Endothelial cell of umbilical vein (primary cell): ENCODE measurements around the gene PLA2G2D.

ENCODE experiments used
- EZH2 ChIP-seq: IDR thresholded peaks from 2 replicates; pipeline ENCODE4 v1.6.1; 2012; ENCODE audit warnings: borderline replicate concordance, low read depth, mild to moderate bottlenecking, moderate library complexity, low read length, inconsistent platforms; ENCODE audit not compliant: severe bottlenecking
- JUN ChIP-seq: IDR thresholded peaks from 2 replicates; pipeline ENCODE4 v1.6.1; 2011; ENCODE audit warnings: borderline replicate concordance, low read depth; ENCODE audit not compliant: insufficient read length, insufficient read depth
- MYC ChIP-seq: IDR thresholded peaks from one replicate; pipeline ENCODE4 v1.6.1; 2011; ENCODE audit warnings: mild to moderate bottlenecking, low read depth, low read length
- POLR2A ChIP-seq: IDR thresholded peaks from 2 replicates; pipeline ENCODE4 v1.6.1; 2012; ENCODE audit warnings: low read depth, mild to moderate bottlenecking, control low read depth, low read length
- TF ChIP-seq, protein P1 (sequence below), 2 donors: IDR thresholded peaks; 1 replicate in 1 of 2; 2 replicates in 1 of 2; pipeline ENCODE4 v1.5.1; 2011; ENCODE audit warnings: low read length in 2 of 2, mild to moderate bottlenecking in 2 of 2, moderate library complexity in 2 of 2, control low read depth in 1 of 2, inconsistent platforms in 1 of 2, low read depth in 1 of 2; ENCODE audit not compliant: insufficient read depth in 1 of 2; ENCODE audit errors: extremely low read depth in 1 of 2
- TF ChIP-seq, protein P2 (sequence below): IDR thresholded peaks from 2 replicates; pipeline ENCODE4 v1.6.1; 2011; ENCODE audit not compliant: insufficient read depth, insufficient read length

DNA sequence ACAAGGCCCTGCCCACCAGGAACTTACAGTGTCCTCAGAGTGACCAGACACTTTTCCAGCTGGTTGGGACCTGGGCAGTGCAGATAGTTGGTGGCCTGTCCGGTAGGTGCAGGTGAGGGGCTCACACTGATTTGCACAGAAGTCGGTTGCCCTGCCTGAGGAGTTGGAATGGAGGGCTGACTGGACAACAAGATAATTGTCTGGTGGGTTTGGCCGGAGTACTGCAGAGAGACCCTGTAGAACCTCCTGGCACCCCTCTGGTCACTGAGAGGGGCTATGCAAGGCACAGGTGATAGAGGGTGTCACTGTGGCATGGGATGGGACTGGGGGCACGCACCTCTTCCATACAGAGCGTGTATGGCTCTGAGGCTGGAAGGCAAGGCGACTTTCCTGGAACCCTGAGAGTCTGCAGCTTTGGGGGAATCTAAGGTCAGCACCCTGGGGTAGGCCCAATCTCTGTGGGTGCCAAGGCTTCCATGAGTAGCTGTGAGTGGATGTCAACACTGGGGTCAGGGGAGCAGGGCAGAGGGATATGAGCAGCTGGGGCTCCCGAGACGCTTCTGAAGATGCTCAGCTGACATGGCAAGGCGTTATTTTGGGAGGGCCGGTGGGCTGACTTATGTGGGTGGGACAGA lies 7.6 kb upstream of the PLA2G2D start:
- TF ChIP-seq, protein P1, sequence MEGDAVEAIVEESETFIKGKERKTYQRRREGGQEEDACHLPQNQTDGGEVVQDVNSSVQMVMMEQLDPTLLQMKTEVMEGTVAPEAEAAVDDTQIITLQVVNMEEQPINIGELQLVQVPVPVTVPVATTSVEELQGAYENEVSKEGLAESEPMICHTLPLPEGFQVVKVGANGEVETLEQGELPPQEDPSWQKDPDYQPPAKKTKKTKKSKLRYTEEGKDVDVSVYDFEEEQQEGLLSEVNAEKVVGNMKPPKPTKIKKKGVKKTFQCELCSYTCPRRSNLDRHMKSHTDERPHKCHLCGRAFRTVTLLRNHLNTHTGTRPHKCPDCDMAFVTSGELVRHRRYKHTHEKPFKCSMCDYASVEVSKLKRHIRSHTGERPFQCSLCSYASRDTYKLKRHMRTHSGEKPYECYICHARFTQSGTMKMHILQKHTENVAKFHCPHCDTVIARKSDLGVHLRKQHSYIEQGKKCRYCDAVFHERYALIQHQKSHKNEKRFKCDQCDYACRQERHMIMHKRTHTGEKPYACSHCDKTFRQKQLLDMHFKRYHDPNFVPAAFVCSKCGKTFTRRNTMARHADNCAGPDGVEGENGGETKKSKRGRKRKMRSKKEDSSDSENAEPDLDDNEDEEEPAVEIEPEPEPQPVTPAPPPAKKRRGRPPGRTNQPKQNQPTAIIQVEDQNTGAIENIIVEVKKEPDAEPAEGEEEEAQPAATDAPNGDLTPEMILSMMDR (IDR thresholded peaks at IDR 0.05; ENCODE audit: extremely low read depth in 1 of 2, insufficient read depth in 1 of 2, low read depth in 1 of 2, low read length in 2 of 2): no peak
- no peak for TF ChIP-seq MYC
- TF ChIP-seq POLR2A: no peak
- no peak for TF ChIP-seq EZH2
- TF ChIP-seq, protein P2, sequence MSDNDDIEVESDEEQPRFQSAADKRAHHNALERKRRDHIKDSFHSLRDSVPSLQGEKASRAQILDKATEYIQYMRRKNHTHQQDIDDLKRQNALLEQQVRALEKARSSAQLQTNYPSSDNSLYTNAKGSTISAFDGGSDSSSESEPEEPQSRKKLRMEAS: no peak
- TF ChIP-seq JUN: no peak
